Loucy (cell line): ENCODE measurements around the gene GYG1.

Experiments
- CTCF ChIP-seq: fragments of 200-600 bp; sonication (generic); conservative IDR thresholded peaks from 2 replicates; pipeline ENCODE4 v1.5.1; 2014; ENCODE audit warnings: mild to moderate bottlenecking, antibody characterized with exemption, low read length
- EZH2phosphoT487 ChIP-seq: fragments of 200-600 bp; IDR thresholded peaks from 2 replicates; pipeline ENCODE4 v1.6.1; 2018; ENCODE audit warnings: antibody characterized with exemption, mild to moderate bottlenecking, moderate library complexity, borderline replicate concordance

DNA sequence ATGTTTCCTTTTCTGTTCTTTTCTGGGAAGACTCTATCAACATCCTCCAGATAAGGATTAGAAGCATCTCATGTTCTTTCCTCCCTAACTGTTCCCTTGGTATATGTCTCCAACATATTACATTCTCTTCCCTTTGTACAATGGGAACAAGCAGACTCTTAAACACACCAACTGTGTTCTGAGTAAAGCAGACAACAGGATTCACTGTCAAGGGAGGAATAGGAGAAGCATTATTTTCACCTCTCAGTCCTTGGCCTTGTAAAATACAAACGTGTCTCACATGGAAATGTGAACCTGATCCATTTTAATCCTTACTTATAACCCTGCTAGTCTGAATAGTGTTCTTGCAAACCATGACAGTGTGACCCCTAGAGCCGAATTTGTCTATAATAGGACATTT lies 19.6 kb downstream of the GYG1 start:
- TF ChIP-seq CTCF (no peak), EZH2phosphoT487 (no peak)
